Kidney epithelial cell (primary cell): Measurements from ENCODE around the gene PEF1. TPM values are rescaled to one million over a fixed set of nuclear protein-coding genes. Genes with fewer than 3 reads are reported as not detected.

ENCODE experiments used
- DNase-seq: peaks from one replicate; pipeline ENCODE4 v3.0.0-alpha.2; 2010; ENCODE audit warnings: low read depth
- H3K27me3 ChIP-seq: 2 replicates; pipeline ENCODE4 v1.6.0; 2011; ENCODE audit warnings: low read length; ENCODE audit not compliant: control insufficient read depth, insufficient read depth
- H3K36me3 ChIP-seq: 2 replicates; pipeline ENCODE4 v1.5.1; 2011; ENCODE audit warnings: low read length; ENCODE audit not compliant: control insufficient read depth, insufficient read depth
- H3K4me3 ChIP-seq: 2 replicates; pipeline ENCODE4 v1.5.1; 2011; ENCODE audit warnings: low read depth, mild to moderate bottlenecking, control low read depth, low read length
- total RNA-seq: library from RNA; depleted of rRNA; stranded (reverse); fragments of >200 nt; gene quantifications from 2 replicates; pipeline ENCODE4 v1.2.3, GENCODE V29; 2015
- TF ChIP-seq, protein P1 (sequence below): IDR thresholded peaks from 2 replicates; pipeline ENCODE4 v1.5.1; 2011; ENCODE audit warnings: mild to moderate bottlenecking, moderate library complexity, low read length, control low read depth, inconsistent platforms; ENCODE audit not compliant: insufficient read depth, poor library complexity, severe bottlenecking

The PEF1 gene
- total RNA-seq, 1 donor from 2014 or later, result 86.8 TPM

DNA sequence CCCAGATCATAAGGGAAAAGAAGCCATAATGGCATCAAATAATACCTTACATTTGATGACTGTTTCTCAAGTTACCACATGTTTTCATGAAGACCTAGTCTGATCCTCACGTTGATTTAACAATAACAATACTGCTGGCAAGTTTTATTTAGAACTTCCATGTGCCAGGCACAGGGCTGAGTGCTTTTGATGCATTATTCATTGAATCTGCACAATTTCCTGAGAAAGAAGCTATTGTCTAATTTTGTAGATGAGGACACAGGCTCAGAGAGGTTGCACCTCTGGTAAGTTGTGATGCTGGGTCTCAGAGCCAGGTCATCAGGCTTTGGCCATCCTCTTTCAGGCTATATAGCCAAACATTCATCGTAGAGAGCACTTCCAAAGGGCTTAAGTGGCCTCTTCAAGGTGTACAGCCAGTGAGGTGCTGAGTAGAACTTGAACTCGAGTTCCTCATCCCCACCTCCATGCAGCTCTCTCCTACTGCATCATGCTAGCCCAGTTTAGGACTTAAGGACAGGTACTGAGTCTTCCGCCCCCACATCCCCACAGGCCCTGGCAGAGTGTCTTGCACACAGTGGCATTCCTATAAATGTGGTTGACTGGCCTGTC, 8.3 kb upstream of the PEF1 start:
- Histone ChIP-seq H3K36me3 (no peaks in the 10 kb centered on the region), H3K27me3 (no peaks in the 10 kb centered on the region), H3K4me3 (no peak overlapping the region)
- TF ChIP-seq, protein P1, sequence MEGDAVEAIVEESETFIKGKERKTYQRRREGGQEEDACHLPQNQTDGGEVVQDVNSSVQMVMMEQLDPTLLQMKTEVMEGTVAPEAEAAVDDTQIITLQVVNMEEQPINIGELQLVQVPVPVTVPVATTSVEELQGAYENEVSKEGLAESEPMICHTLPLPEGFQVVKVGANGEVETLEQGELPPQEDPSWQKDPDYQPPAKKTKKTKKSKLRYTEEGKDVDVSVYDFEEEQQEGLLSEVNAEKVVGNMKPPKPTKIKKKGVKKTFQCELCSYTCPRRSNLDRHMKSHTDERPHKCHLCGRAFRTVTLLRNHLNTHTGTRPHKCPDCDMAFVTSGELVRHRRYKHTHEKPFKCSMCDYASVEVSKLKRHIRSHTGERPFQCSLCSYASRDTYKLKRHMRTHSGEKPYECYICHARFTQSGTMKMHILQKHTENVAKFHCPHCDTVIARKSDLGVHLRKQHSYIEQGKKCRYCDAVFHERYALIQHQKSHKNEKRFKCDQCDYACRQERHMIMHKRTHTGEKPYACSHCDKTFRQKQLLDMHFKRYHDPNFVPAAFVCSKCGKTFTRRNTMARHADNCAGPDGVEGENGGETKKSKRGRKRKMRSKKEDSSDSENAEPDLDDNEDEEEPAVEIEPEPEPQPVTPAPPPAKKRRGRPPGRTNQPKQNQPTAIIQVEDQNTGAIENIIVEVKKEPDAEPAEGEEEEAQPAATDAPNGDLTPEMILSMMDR, result no peak
- DNase-seq, result no peak

DNA sequence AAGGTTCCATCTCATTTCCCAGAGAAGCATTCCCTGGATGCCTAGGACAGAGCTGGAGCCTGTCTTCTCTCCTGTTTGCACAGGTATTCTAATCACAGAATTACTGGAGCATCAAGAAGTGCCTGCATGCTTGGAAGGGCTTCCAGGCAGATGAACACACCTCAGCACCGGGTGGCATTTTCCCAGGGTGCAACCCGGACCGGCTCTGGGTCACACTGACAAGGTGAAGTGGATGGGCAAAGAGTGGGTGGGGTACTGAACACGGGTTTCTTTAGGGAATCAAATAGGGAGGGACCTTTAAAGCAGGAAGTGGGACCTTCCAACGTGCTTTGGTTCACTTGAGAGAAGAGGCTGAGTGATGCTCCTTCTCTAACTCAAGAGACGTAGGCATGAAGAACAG, 7.1 kb upstream of the PEF1 start:
- TF ChIP-seq, protein P1, result no peak
- no peaks in the 10 kb centered on the region for H3K36me3 ChIP-seq
- DNase-seq, result no peak

DNA sequence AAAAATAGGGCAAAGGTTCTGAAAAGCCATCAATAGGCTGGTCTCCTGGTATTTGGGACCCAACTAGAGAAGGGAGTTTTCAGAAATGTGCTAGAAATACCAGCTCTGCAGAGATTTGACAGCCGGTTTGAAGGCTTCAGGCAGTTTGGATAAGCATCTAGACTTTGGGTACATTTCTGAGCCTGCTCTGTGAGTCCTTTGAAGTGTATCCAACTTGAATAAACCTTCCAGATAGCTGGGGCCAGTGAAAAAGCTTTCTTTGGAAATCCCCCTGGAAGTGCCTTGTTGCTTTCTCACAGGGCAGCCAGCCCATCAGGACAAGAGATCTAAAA, 6.4 kb upstream of the PEF1 start:
- H3K36me3 ChIP-seq, result no peaks in the 10 kb centered on the region
- TF ChIP-seq, protein P1, result no peak
- no peaks in the 10 kb centered on the region for H3K27me3 ChIP-seq
- H3K4me3 ChIP-seq, result no peak overlapping the region
- no peak for DNase-seq

More for the DNA sequence above, 7.1 kb upstream of the PEF1 start:
- no peak overlapping the region for H3K4me3 ChIP-seq
- no peaks in the 10 kb centered on the region for H3K27me3 ChIP-seq

DNA sequence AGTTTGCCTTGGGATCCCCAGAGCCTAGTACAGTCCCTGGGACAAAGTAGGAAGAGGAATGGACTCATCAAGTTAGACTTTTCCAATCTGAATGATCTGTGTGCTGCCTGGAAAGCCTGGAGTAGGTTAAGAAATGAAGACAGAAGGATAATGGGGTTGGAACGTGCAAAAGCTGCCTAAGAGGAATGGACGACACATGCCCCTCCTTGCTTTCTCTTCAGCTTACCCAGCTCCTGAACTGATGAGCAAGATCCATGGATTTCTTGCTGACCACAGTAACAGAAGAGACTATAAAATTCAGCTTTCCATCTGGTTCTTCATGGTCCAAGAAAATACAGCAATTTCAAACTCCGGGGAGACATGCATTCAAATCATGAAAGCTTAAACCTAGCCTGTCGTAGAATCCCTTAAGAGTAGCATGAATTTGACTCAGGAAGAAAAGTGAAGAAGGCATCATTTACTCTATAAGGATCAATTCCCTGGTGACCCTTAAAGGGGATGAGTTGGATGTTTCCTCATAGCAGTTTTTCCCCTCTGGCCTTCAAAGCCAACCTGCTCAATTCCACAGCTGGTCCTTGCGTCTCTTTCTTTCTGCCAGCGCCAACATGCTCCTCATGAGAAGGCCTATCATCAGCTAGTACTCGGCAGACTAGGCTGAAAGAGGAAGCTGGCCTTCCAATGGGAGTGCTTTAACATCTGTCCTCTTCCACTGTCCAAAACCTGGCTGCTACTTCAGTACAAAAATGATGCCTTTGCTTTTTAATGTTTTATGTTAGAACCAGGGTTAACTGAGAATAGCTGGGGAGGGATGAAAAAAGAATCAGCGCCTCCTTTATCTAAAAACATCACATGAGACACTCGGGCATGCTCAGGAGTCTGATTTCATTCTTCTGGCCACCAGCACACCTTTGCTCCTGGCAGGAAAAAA, 5.7 kb upstream of the PEF1 start:
- DNase-seq, result no peak
- TF ChIP-seq, protein P1, result no peak
- Histone ChIP-seq H3K27me3 (no peaks in the 10 kb centered on the region), H3K36me3 (no peaks in the 10 kb centered on the region), H3K4me3 (no peak overlapping the region)

DNA sequence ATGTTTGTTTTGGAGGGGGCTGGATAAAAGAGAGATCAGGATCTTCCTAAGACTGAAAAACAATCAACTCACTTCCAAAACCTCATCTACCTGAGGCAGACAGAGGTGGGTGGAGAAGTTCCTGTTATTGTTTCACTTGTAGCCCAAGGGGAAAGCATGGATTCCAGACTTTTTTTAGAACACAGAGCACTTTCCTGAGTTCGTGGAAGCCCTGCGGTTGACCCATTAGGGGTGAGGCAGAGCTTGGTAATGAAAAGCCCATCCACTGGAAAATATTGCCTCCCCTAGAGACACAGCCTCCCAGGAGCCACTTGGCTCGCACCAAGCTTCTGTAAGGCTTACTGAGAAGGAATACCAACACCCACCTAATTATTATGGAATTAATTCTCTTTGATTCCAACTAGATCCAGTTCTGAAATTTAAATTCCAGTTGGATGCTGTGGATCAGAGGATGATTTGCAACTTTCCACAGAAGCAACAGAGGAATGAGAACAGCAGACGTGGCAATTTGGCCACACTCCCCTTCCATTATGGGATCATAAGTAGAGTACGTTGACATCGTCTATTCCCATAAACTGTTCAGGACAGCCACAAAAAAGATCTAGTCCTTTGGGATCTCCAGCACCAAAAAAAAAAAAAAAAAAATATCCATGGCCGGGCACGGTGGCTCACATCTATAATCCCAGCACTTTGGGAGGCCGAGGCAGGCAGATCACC, 4.1 kb upstream of the PEF1 start:
- H3K27me3 ChIP-seq, result no peaks in the 10 kb centered on the region
- DNase-seq, result no peak
- no peak overlapping the region for H3K4me3 ChIP-seq
- TF ChIP-seq, protein P1, result no peak
- no peaks in the 10 kb centered on the region for H3K36me3 ChIP-seq
